ENCODE data around the gene MUC13.

Gene MUC13

DNA sequence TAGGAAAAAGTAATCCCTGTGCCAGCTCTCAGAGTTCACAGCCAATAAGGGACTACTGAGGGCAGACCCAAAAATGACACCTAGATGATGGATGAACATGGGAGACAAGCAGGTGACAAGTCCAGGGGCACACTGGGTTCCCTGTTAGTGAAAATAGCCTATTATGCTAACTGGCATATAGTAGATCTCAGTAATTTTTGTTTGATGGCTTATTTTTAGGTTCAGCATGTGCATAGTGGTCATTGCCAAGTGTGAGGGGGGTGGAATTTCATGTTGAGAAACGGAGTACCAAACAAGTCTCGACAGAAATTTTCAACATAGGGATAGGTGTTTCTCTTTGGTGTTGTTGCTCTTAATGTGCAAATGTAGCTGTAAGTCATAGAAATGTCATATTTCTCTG is 41.0 kb downstream of the MUC13 start:
- DNase-seq = no peak

DNA sequence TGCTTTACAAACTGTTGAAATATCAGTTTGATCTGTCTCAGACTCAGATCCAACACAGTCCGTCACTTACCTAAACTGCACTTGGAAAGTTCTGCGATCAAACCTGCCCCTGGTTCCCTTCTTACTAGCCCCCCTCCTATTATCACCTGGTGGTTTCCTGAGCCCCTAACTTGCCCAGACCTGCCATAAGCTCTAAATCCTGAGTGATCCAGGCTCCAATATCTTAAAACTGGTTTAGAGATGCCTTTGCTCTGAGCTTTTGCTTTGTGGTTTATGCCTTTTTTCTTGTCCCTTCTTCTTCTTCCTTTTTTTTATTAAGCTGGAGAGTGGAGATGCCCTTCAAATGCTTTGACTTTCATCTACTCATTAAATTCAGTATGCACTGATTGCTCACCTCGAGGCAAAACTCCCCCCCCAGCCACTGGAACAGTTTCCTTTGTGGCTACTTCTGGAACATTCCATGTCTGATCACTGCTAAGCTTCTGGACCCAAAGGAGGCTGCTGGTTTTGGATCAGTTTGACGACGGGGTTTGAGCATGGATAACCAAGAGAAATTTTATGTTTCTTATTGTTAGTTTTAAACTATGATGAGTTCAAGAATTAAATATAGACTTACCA is 43.9 kb downstream of the MUC13 start:
- DNase-seq = no peak

DNA sequence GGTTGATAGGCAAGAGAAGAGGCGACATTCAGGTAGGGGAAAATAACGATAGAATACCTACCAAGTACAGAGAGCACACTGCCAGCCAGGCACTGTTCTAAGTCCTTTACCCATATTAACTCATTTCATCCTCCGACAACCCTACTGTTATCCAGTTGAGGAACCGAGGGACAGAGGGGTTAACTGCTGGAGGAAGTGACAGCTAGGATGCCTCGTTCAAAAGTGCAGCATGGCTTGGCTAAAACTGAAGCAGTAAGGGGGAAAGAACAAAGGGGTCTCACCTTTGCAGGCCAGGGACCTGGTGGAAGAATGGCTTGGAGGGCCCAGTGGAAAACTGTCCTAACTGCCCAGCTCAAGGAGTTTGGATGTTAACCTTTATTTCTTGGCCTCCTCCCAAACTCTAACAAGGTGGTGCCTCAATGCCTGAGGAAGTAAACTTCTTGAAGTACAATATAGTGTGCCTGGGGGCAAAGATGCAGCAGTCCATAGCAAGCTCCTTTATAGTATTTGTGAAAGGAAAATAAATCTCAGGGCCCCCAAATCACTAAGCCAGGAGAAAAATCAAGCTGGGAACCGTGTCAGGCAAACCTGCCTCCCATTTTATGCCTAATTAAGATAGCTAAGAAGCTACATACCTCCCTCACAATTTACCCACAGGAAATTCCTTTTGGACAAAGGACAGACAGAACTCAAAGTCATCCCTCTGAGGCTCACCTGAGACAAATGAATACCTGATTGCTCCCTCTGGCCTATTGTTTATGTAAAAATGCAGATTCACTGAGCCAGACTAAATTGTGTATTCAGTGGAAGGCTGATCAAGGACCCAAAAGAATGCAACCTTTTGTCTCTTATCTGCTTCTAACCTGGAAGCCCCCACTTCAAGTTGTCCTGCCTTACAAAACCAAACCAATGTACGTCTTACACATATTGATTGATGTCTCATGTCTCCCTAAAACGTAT is 45.8 kb downstream of the MUC13 start:
- DNase-seq = no peak

DNA sequence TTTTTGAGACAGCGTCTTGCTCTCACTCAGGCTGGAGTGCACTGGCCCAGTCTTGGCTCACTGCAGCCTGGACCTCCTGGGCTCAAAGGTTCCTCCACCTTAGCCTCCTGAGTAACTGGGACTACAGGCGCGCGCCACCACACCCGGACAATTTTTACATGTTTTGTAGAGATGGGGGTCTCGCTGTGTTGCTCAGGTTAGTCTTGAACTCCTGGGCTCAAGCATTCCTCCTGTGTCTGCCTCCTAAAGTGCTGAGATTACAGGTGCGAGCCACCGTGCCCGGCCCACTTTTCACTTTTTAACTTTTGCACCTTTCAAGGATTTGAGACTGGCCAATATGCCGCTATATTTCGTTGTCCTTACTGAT is 46.6 kb downstream of the MUC13 start:
- no peak for DNase-seq

DNA sequence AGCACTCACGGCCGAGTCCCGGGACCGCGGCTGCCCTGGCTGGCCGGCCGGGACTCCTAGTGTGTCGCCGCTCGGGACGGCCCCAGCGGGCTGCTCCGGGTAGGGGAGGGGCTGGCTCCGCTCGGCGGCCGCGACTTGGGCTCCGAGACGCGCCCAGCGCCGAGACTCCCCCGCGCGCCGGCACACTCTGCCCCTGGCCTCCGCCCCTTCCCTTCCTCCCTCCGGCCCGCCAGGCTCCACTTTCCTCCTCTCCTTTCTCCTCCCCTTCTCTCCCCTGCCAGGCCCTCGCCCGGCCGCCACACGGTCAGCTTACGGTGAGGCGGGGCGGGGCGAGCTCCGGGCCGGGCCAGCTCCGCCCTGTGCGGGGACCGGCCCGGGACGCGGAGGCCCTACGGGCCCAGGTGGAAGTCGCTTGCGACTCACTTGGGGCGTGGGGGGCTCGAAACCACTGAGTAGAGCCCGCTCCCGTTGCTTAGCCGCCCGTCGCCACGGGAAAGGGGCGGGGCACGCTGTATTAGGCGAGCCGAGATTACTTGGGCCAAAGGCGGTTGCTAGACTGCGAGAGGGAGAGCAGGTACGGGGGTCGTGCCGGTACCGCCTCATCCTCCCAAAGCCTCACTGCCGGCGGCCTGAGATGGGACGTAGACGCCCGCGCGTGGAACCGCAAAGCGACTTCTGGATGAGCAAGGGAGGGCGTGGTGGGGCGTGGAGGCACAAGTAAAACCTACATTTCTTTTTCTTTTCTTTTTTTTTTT is 47.2 kb downstream of the MUC13 start, which contains the start of gene ITGB5:
Gene ITGB5 (minus strand): TSS at position 189 of the 755 bp plus-strand sequence. CDS start 365 bp downstream, outside the sequence.
- no peak for DNase-seq

DNA sequence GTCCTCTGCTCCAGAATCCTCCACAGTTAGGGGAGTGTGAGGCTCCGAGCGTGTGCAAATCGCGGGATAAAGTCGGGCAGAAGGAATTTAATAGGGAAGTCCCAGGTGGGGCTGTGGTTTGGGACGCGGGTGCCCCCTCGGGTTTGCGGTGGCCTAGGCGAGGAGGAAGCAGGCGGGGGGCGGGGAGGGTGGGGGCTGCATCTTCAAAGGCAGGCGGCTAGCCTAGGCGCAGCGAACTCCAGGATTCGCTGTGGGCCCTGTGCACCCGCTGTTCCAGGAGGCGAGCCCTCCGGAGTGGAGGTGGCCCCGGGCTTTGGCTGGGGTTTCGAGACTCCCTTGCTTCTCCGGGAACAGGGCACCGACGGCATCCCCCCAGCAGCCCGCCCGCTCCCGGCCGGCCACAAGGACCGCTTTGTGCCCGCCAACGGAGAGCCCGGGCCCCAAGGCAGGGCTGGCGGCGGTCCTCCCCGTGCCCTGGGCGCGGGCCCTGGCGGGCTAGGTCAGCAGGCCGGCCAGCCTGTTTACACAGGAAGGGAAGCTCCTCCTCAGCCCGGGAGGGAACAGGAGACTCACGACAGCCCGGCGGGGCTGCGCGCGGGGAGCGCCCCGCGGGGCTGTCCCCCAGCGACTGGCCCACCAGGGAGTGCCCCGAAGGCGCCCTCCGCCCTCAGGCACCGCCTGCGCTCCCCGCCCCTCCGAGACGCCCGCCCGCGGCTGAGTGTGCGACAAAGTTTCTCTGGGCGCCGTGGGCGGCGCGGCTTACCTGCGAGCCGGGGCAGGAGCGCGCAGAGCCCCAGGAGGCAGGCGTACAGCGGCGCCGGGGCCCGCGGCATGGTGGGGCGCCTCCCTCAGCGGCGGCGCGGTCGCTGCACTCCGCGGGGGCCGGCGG is 48.1 kb downstream of the MUC13 start:
- no peak for DNase-seq

DNA sequence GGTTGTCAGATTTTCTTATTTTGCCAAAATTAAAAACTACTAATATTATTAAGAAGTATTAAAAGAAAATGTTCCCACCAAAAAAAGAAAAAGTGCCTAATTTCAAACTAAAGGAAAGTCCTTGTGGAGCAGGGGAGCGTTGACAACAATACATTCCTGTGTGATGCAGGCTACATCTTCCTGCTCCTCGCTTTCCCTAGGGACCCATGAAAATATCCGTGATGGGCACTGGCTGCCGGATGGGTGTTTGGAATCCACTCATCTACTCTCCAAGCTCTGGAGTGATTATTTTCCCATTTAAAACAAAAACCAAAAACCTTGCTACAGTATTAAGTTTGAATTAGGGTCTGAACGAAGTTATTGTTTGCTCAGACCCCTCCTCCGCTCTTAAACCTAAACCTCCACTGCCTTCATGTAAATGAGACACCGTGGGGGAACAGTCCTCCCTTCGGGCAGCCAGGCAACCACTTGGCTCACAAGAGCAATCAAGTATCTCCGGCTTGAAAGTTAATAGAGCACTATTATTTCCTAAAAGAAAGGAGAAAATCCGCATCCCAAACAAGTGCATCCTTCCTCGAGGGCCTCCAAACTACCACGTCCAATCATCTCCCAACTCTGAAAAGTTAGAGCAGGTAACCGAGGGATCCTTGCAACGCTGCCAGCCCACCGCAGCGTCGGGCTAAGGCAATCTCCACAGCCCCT is 48.9 kb downstream of the MUC13 start:
- DNase-seq = no peak

DNA sequence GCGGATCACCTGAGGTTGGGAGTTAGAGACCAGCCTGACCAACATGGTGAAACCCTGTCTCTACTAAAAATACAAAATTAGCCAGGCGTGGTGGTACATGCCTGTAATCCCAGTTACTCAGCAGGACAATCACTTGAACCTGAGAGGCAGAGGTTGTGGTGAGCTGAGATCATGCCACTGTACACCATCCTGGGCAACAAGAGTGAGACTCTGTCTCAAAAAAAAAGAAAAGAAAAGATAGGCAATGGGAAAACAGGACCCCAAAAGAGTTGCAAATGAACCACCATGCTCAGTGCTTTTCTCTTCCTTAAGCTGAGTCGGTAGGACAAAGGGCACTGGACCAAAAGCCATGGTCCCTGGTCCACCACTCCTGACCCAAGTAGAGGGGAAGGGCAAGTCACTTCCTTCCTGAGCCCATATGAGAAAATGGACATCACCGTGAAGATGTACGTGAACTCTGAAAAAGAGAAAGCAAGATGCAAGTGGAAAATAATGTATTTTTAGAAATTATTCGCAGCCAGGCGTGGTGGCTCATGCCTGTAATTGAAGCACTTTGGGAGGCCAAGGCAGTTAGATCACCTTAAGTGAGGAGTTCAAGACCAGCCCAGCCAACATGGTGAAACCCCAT is 50.0 kb downstream of the MUC13 start:
- no peak for DNase-seq

DNA sequence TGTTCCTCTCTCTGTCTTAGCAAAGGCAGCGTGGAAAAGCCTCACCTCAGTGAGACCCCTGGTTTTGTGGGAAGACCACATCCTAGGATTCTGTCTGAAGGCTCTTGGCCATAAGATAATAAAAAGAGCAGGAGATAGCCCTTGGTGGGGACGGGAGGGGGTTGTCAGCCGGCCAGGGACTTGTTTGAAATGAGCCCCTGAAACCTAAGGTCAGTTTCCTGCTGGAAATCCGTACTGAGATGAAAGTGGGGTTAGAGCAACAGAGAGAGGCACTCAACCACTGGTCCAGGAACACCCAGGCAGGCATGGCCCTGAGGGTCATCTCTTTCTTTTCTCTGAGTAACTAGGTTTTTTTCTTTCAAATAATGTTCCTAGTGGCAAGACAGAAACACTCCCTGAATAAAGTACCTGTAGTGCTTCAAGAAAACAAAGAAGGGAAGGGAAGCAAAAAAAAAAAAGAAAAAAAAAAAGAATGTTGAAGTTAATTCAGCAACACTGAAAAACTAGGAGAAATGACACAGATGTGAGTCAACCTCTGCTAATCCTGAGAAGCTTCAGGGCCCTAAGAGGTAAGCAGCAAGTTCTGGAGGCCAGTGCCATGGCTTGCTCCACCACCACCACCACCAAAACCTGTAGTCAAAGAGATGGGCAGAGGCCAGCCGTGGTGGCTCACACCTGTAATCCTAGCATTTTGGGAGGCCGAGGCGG is 50.6 kb downstream of the MUC13 start:
- DNase-seq = no peak

DNA sequence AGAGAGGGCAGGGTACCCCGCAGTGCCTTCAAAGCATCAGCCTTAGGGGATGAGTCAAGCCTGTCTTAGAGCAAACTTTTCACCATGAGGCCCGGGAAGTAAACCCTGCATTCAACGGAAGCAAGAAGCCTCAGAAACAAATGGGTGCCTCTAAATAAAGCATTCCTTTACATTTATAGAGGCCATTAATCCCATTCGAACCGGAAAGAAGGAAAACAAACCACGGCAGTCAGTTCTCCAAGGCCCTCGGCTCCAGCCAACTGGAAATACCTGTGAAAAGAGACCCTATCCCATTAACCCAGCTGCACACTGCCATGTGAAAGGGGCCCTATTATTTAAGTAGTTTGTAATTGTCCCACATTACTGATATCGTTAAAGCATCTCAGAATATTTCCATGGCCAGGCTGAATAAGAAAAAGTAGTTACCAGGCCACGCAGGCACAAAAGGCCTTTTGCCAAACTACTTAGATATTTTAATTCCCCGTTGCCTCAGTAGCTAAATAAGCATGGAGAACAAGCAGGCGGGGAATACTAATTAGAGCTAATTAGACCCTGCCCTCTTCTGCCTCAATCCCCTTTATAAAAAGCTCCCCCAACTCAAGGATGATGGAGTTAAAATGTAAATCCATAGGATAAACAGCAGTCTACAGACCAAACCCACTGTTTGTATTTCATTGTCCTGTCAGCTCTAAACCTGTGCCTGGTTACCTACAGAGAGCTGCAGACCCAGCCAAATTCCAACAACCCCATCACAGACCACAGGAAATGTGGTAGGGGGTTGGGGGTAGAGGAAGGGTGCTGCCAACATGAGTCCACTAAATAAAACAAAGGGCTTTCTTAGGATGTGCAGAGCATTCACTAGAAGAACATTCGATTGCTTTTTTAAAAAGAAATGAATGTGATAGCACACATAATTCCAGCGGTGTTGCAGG is 51.5 kb downstream of the MUC13 start:
- no peak for DNase-seq

DNA sequence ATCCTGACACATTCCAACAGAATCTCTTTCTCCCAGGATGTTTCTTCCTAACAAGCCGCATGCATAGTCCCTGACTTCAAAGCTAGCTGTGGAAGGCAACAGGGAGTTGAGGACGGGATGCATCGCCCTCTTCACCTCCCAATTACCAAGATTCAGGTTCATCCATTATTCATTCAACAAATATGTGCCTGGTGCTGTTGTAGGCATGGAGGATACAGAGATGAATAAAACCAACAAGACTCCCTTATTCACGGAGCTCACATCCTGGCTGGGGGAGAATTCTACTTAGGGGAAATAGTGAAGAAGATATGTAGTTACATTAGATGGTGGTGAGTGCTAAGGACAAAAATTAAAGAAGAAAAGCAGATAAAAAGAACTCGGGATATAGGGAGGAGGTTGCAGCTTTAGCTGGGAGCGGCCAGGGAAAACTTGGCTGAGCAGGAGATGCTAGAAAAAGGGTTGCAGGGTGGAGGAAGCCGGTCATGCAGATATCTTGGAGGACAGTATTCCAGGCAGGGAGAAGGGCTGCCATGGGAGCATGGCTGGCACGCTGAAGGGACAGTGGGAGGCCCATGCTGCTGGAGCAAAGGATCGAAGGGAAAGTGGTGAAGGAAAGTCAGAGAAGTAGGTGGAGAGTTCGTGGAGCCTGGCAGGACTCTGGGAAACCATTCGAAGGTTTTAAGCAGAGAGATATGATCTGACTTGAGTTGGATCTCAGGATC is 52.4 kb downstream of the MUC13 start:
- no peak for DNase-seq

DNA sequence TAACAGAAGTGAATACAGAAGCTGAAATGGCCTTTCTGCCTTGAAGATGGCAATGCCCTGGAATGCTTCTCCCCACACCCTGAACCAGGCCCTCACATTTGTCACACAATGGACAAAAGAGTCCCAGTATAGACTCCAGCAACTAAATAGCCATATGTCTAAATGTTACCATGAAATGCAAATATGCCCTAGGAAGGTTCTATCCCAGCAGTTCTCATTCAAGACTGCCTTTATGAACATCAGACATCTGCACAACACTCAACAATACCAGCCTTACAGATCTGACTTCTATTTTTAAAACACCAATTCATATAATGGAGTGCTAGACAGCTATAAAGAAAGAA is 55.2 kb downstream of the MUC13 start:
- no peak for DNase-seq

DNA sequence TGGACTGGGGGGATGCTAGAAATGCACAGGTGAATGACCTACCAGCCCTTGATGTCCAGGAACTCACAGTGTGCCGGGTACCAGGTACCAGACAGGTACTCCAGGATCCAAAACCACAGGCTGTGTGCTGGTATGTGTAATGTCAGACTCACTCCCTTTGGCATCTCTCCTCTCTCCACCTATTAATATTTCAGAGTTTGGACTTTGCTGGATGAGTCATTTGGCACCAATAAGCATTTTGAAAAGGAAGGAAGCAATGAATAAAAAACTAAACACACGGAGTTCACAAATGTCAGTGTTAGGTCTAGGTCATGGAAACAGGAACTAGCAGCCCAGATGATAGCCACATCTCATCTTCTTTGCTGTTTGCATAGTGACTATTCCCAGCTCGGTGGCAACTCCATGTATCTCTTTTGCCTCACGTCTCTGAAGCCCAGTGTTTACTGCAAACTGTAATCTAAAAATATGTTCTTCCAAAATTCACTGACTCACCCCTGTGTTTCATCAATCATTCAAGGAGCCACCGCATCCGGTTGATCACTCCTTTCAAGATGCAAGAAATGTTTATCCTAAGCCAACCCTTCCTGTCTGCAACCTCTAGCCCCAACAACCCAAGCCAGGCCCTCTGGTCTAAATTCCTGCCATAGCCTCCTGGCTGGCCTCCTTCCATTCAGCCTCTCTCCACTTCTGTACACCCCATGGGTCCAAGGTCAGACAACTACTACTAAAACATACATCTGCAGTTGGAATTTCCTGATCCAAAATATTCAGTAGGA is 55.8 kb downstream of the MUC13 start:
- DNase-seq = no peak

DNA sequence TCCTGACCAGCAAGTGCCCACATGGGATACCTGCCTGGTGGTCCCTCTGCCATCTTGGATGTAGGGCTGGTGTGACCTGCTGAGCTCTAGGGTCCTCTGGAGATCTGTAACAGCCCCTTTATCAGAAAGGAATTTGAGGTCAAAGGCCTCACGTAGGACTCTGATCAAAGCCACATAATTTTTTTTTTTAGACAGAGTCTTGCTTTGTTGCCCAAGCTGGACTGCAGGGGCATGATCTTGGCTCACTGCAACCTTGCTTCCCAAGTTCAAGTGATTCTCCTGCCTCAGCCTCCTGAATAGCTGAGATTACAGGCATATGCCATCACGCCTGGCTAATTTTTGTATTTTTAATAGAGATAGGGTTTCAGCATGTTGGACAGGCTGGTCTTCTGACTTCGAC is 56.9 kb downstream of the MUC13 start:
- DNase-seq = no peak

DNA sequence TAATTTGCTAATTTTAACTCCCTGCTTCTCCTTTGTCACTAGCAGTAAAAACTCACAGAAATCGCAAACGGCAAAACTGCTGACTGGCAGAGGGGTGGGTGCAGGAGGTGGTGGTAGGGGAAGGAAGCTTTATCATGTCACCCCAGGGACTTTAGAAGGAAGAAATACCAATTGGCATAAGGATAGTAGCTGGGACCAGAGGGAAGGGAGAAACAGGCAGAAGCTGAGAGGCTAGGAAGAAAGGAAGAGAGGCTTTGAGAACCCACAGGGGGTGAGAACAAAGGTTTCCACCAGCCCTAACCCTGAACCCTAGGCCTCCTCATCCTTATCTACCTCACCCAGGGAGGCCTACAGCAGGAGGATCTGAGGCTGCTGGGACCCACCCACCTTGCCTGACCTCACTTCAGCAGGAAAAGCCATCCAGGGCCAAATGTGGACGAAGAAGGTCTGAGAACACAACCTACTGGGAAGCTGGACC is 58.1 kb downstream of the MUC13 start:
- DNase-seq = no peak

DNA sequence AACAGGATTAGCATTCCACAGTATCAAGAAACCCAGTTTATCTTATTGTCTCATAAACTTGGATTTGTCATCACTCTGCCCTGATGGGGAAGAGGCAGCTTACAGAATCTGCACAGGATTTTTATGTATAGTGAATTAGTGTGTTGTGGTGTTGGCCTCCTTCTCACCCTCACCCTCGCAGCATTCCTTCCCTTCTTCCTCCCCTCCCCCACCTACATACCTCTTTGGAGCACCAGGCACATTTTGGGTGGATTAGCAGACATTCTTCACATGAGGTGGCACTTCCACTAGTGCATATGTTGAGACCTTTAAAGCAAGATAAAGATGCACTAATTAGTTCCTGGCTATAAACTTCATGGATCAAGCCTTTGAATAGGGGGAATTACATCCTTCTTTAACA is 61.3 kb downstream of the MUC13 start:
- no peak for DNase-seq

DNA sequence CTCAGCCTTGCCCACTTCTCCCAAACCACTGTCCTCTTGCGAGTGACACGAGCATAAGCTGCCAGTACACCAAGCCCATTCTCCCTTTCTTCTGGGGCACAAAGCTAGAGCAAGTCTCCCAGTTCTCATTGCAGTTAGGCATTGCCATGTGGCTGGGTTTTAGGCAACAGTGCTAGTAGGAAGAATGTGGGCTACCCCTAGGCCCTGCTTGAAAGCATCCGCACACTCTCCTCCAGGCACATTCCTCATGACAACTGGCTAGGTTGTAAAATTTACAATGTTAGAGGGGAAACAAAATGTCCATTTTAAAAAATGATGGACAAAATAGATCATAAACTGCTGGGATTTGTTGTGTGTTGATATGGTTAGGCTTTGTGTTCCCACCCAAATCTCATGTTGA is 67.0 kb downstream of the MUC13 start:
- no peak for DNase-seq

DNA sequence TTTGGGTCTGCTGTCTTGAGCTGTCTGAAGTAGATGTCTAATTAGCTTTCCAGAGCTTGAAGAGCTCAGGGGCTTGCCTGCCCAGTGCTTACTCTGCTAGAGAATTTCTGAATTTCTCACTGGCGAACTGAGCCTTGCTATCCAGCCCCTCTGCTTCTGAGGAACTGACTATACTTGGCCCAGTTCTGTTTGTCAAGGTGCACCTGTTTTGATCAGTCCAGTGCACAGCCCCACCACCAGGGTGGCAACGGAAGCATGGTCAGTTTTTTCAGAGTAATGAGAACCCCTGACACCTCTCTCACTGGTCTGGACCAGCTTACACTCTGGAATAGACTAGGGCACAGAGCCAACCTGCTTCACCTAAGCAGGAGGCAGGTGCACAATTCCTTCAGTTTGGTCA is 72.5 kb downstream of the MUC13 start:
- no peak for DNase-seq

Measured in NCI-H1417 treated with DMSO at 0.1 percent for 48 hours (cell line).